Cardiac fibroblast (primary cell): ENCODE results near the gene TSPAN18.

ENCODE experiments used
- DNase-seq, 2 donors: peaks; one replicate each; pipeline versions ENCODE4 v3.0.0 to v3.0.0-alpha.2; 2010; ENCODE audit warnings: low read depth in 2 of 2
- H3K4me3 ChIP-seq, 2 donors: replicated peaks in 1 of 2; 1 replicate in 1 of 2; 2 replicates in 1 of 2; pipeline ENCODE4 v1.5.1; 2011; ENCODE audit warnings: low read depth in 2 of 2, low read length in 2 of 2, mild to moderate bottlenecking in 2 of 2, moderate library complexity in 1 of 2
- CTCF ChIP-seq: IDR thresholded peaks from one replicate; pipeline ENCODE4 v1.5.1; 2011; ENCODE audit warnings: low read depth, mild to moderate bottlenecking, low read length, inconsistent platforms

Gene TSPAN18

GRCh38 chr11:44851496-44851895 is 124.7 kb downstream of the TSPAN18 start:
- TF ChIP-seq CTCF = no peak
- H3K4me3 ChIP-seq = no peak overlapping the region
- no peak for DNase-seq

GRCh38 chr11:44852159-44852747 is 125.5 kb downstream of the TSPAN18 start:
- TF ChIP-seq CTCF = no peak
- no peak for DNase-seq

GRCh38 chr11:44852952-44853351 is 126.2 kb downstream of the TSPAN18 start:
- no peak overlapping the region for H3K4me3 ChIP-seq
- DNase-seq = no peak
- TF ChIP-seq CTCF = no peak

More at GRCh38 chr11:44852159-44852747, 125.5 kb downstream of the TSPAN18 start:
- H3K4me3 ChIP-seq = no peak overlapping the region

GRCh38 chr11:44853666-44854065 is 126.9 kb downstream of the TSPAN18 start:
- DNase-seq = no peak
- TF ChIP-seq CTCF = no peak
- H3K4me3 ChIP-seq = no peak overlapping the region

- TF ChIP-seq CTCF = no peak
- DNase-seq = no peak
- H3K4me3 ChIP-seq = no peak overlapping the region
Measured at GRCh38 chr11:44854086-44854485, 127.3 kb downstream of the TSPAN18 start.

GRCh38 chr11:44854741-44855492 is 128.2 kb downstream of the TSPAN18 start:
- DNase-seq = no peak
- no peak for TF ChIP-seq CTCF
- H3K4me3 ChIP-seq = no peak overlapping the region
